Measurements from ENCODE around the gene PRDM16. TPM values are rescaled to one million over a fixed set of nuclear protein-coding genes. Genes with fewer than 3 reads are reported as not detected.

Gene PRDM16
- total and polyA plus RNA-seq, 2 of the 8 experiments (the other 6 are each of a cell fraction or from before 2014, with no cell fraction given), result 0.39 to 0.43 TPM

DNA sequence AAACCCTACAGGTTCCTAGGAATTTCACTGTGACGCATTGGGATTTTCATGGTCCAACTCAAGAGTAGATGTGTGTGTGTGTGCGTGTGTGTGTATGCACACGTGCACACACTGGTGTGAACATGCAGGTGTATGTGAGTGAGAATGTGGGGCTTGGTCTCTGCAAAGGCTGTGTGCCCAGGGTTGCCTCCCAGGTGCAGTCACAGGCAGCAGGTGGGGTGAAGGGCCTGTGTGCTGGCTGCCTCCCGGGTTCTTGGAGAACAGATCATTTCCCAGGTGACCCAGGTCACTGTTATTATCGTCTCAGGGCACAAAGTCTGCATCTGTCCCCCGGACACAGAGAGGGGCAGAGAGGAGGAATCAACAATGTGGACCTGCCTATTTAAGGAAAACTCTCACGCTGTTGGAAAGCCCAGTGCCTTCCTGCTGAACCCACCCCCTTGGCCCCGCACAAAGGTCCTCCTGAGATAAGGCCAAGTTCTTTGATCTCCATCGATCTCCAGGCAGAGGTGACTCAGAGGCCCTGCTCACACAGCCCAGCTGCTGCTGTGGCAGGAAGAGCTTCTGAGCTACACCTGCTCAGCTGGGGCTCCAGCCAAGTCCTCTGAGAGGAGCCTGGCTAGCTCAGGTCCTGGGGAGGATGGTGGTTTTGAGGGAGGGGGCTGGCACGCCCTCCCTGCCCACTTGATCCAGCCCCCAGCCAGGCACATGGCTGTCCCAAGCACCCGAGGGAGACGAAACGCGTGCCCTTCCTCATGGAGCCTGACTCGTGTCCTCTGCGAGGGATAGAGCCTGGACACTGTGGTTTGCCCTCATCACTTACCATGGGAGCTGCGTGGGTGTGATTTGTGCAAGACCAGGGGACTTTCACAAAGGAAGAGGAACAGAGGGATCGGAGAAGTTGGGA, 251.5 kb downstream of the PRDM16 start:
- Histone ChIP-seq H3K79me1 (ENCODE audit: low read depth, low read length) (no peaks in the 10 kb centered on the region), H3K27ac (ENCODE audit: low read depth, low read length) (no peak overlapping the region), H3K56ac (replicated peaks; ENCODE audit: insufficient read length, low read depth, low read length) (no peak overlapping the region), H3K27me3 (replicated peaks in 1 of 4; ENCODE audit: control insufficient read depth in 3 of 4, extremely low read depth in 1 of 4, insufficient read depth in 3 of 4, low read length in 3 of 4) (peaks cover 0 to 15% (median 5%) of the 10 kb centered on the region in 4 experiments; a peak in 4 of 7 replicates), H2BK12ac (ENCODE audit: low read depth, low read length) (0 out of 2 replicates have a peak overlapping the region, but pooled peaks have one; percentile 29), H3K79me2 (ENCODE audit: control insufficient read depth in 1 of 2, insufficient read depth in 2 of 2, low read length in 2 of 2) (no peaks in the 10 kb centered on the region), H2AFZ (ENCODE audit: low read length) (no peak overlapping the region), H3K23ac (ENCODE audit: insufficient read length) (no peak overlapping the region), H3K36me3 (ENCODE audit: control insufficient read depth in 2 of 4, insufficient read depth in 4 of 4, low read length in 3 of 4) (no peaks in the 10 kb centered on the region), H3K4me1 (replicated peaks in 1 of 4; ENCODE audit: control insufficient read depth in 3 of 4, insufficient read depth in 4 of 4, low read length in 3 of 4) (peaks cover 0 to 3% (median 2%) of the 10 kb centered on the region in 4 experiments; a peak in 3 of 7 replicates), H2BK120ac (replicated peaks; ENCODE audit: low read depth, low read length) (no peak overlapping the region), H3K23me2 (ENCODE audit: low read depth, low read length) (no peaks in the 10 kb centered on the region; the same call in 1 of the 2 replicates), H3K4me3 (ENCODE audit: extremely low read depth in 1 of 4, insufficient read depth in 2 of 4, low read depth in 3 of 4, low read length in 4 of 4) (no peak overlapping the region), H3K4me2 (ENCODE audit: insufficient read depth in 1 of 2, low read depth in 2 of 2, low read length in 2 of 2) (no peak overlapping the region), H3K9ac (replicated peaks in 1 of 4; ENCODE audit: extremely low read depth in 1 of 4, low read depth in 3 of 4, low read length in 3 of 4) (no peak overlapping the region), H3K4ac (replicated peaks; ENCODE audit: insufficient read length, low read depth, low read length) (peak overlapping the region; percentile 75), H3K14ac (ENCODE audit: insufficient read length) (no peak overlapping the region), H4K91ac (replicated peaks; ENCODE audit: insufficient read length, low read length) (peak overlapping the region; percentile 17), H3K9me3 (ENCODE audit: insufficient read depth in 2 of 2, low read depth in 1 of 2, low read length in 1 of 2) (no peaks in the 10 kb centered on the region), H2BK15ac (ENCODE audit: low read length) (no peak overlapping the region), H2BK20ac (ENCODE audit: low read length) (no peak overlapping the region), H3K18ac (ENCODE audit: extremely low read depth, low read length) (no peak overlapping the region), H4K20me1 (replicated peaks in 1 of 2; ENCODE audit: control insufficient read depth in 1 of 2, insufficient read depth in 2 of 2, low read length in 2 of 2) (peaks cover 0 to 7% of the 10 kb centered on the region in 2 experiments), H4K8ac (ENCODE audit: extremely low read depth, insufficient read depth, low read length) (no peak overlapping the region), H2BK5ac (ENCODE audit: low read depth, low read length) (0 out of 2 replicates have a peak overlapping the region, but pooled peaks have one; percentile 2), H2AK5ac (ENCODE audit: low read depth, low read length) (no peak overlapping the region), H4K5ac (ENCODE audit: insufficient read length, low read depth, low read length) (no peak overlapping the region)
- ChIA-PET CTCF (ENCODE audit: partially characterized antibody) (interaction anchor here (0.6 to 2.6 kb wide), 25 partner anchors 13 to 457 kb away, joined by 3 to 11 read pairs (median 4); no protein-coding TSS in a partner anchor), POLR2A (ENCODE audit: partially characterized antibody) (no interaction called here)
- FAIRE-seq (no peak), DNase-seq (ENCODE audit: low read depth in 1 of 2, low spot score in 2 of 2) (no peak)
- WGBS, 2 experiments (ENCODE audit: extremely low coverage in 1 of 2, insufficient coverage in 1 of 2, insufficient read length in 1 of 2, insufficient replicate concordance in 2 of 2, low coverage in 1 of 2, low lambda C conversion rate in 2 of 2, missing lambda C conversion rate in 1 of 2), result 87% methylated on average over 18 of the region's 18 CpGs; no CpG with 5 or more reads in 1 of the 2 experiments
- no peak for TF ChIP-seq CREB1 (IDR thresholded peaks at IDR 0.05)
- TF ChIP-seq GTF2F1 (IDR thresholded peaks at IDR 0.05; ENCODE audit: borderline replicate concordance, low read depth, low read length), result no peak
- no peak for TF ChIP-seq ZNF274 (IDR thresholded peaks at IDR 0.05; ENCODE audit: borderline replicate concordance, extremely low read depth, low read length)
- no peak for TF ChIP-seq PHF8 (conservative IDR thresholded peaks at IDR 0.05; ENCODE audit: low read depth, low read length)
- no peak for TF ChIP-seq SIN3A (conservative IDR thresholded peaks at IDR 0.05 in 1 of 2, IDR thresholded peaks at IDR 0.05 in 1 of 2; ENCODE audit: low read depth in 1 of 2, low read length in 2 of 2)

All from H1 (cell line).